Measurements from ENCODE around the gene TMEM131.

GRCh38 chr2:98004047-98004446 is 8.3 kb upstream of the TMEM131 start:
- no peak for TF ChIP-seq CTCF (IDR thresholded peaks at IDR 0.05; ENCODE audit: insufficient read depth, low read length)
- no peak for TF ChIP-seq SPI1 (IDR thresholded peaks at IDR 0.05; ENCODE audit: borderline replicate concordance, low read depth)
- TF ChIP-seq POLR2AphosphoS5 (IDR thresholded peaks at IDR 0.05; ENCODE audit: low read depth), result no peak

Data from HL-60 (cell line).